Hematopoietic multipotent progenitor cell treated with erythropoietin and hydrocortisone succinate and interleukin-3 and kit ligand, for 15 days (in vitro differentiated cells): Measurements from ENCODE around the gene IQCB1.
"Not testable (repeated sequence)": the region's sequence is repeated elsewhere in the genome, so short reads cannot be mapped to it uniquely, and the experiment has no call there.

Experiments used
- DNase-seq: peaks from one replicate; pipeline ENCODE4 v3.0.0-alpha.2; 2015; ENCODE audit warnings: low spot score

IQCB1 gene, protein sequence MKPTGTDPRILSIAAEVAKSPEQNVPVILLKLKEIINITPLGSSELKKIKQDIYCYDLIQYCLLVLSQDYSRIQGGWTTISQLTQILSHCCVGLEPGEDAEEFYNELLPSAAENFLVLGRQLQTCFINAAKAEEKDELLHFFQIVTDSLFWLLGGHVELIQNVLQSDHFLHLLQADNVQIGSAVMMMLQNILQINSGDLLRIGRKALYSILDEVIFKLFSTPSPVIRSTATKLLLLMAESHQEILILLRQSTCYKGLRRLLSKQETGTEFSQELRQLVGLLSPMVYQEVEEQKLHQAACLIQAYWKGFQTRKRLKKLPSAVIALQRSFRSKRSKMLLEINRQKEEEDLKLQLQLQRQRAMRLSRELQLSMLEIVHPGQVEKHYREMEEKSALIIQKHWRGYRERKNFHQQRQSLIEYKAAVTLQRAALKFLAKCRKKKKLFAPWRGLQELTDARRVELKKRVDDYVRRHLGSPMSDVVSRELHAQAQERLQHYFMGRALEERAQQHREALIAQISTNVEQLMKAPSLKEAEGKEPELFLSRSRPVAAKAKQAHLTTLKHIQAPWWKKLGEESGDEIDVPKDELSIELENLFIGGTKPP

GRCh38 chr3:121834671-121835464 lies at the start of gene IQCB1, which contains the start of gene EAF2:
Gene IQCB1 (minus strand): TSS chr3:121835060. CDS start chr3:121828960, 6,100 bp downstream.
Gene EAF2 (plus strand): TSS chr3:121835209. CDS start chr3:121835286, 77 bp downstream.
- DNase-seq: peak; percentile 97

- no peak for DNase-seq
Measured at GRCh38 chr3:121883507-121883906, 48.6 kb upstream of the IQCB1 start.

DNA sequence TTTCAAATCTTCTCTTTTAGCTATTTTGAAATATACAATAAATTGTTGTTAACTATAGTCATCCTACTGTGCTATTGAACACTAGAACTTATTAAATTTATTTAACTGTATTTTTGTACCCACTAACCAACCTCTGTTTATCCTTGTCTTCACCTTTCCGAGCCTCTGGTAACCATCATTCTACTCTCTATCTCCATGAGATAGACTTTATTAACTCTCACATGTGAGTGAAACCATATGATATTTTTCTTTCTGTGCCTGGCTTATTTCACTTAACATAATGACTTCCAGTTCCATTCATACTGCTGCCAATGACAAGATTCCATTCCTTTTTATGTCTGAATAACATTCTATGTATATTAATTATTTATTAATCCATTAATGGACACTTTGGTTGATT lies 43.6 kb upstream of the IQCB1 start:
- DNase-seq: no peak

- DNase-seq: no peak
Measured at GRCh38 chr3:121871430-121871829, 36.6 kb upstream of the IQCB1 start.

DNA sequence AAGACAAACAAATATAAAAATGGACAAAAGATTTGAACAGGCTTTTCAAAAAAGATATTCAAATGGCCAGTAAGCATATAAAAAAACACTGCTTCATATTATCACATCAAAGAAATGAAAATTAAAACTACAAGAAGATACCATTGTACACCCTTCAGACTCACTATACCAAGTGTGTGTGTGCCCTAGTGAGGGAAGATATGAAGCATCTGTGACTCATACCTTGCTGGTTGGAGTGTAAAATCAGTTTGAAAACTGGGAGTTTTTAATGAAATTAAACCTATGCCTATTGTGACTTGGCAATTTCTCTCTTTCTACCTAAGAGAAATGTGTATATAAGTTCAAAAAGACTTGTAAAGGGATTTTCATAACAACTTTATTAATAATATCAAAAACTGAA lies 35.9 kb upstream of the IQCB1 start:
- DNase-seq: no peak

GRCh38 chr3:121869736-121870135 lies 34.9 kb upstream of the IQCB1 start:
- DNase-seq: no peak

- no peak for DNase-seq
Measured at GRCh38 chr3:121863801-121864200, 28.9 kb upstream of the IQCB1 start.

DNA sequence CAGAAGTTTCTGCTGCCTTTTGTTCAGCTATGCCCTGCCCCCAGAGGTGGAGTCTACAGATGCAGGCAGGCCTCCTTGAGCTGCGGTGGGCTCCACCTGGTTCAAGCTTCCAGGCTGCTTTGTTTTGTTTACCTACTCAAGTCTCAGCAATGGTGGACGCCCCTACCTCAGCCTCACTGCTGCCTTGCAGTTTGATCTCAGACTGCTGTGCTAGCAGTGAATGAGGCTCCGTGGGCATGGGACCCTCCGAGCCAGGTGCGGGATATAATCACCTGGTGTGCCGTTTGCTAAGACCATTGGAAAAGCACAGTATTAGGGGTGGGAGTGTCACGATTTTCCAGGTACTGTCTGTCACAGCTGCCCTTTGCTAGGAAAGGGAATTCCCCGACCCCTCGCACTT lies 28.4 kb upstream of the IQCB1 start:
- not testable (repeated sequence) for DNase-seq

DNA sequence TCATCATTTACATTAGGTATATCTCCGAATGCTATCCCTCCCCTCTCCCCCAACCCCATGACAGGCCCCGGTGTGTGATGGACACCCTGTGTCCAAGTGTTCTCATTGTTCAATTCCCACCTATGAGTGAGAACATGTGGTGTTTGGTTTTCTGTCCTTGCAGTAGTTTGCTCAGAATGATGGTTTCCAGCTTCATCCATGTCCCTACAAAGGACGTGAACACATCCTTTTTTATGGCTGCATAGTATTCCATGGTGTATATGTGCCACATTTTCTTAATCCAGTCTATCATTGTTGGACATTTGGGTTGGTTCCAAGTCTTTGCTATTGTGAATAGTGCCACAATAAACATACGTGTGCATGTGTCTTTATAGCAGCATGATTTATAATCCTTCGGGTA lies 22.9 kb upstream of the IQCB1 start:
- DNase-seq: not testable (repeated sequence)

GRCh38 chr3:121855555-121855954 lies 20.7 kb upstream of the IQCB1 start:
- no peak for DNase-seq

DNA sequence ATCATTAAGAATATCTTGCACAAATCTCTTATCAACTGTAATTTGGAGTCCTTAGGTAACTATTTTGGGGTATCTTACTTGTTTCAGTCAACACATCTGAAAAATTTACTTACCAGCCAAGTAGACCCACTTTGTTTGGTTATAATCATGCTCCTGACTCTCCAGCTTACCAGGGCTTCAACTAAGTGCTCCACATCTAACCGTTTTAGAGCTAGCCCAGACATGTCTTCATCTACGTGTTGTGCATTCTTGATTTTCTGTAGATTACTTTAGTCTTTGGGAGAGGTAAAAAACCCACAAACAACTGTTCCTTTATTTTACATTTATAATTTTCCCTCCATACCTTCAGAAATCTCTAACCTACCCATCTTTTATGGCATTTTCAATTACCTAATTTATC lies 17.4 kb upstream of the IQCB1 start:
- DNase-seq: no peak

DNA sequence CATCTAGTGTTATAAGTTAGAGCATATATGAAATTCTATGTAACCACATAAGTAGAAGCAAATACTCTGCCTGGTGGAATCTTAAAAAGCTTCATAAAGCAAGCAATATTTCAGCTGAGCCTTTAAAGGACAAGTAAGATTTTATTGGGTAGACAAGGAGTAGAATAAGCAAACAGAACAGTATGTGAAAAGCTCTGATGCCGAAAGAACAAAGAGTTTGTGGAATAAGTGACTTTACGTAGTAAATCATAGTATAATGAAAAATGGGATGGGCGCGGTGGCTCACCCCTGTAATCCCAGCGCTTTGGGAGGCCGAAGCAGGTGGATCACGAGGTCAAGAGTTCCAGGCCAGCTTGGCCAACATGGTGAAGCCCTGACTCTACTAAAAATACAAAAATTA lies 10.0 kb upstream of the IQCB1 start:
- no peak for DNase-seq

DNA sequence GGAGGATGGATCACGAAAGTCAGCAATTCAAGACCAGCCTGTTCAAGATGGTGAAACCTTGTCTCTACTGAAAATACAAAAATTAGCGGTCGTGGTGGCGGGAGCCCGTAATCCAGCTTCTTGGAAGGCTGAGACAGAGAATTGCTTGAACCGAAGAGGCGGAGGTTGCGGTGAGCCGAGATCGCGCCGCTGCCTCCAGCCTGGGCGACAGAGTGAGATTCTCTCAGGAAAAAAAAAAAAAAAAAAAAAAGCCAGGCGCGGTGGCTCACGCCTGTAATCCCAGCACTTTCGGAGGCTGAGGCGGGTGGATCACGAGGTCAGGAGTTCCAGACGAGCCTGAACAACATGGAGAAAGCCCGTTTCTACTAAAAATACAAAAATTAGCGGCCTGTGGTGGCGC lies 5.1 kb upstream of the IQCB1 start:
- no peak for DNase-seq

DNA sequence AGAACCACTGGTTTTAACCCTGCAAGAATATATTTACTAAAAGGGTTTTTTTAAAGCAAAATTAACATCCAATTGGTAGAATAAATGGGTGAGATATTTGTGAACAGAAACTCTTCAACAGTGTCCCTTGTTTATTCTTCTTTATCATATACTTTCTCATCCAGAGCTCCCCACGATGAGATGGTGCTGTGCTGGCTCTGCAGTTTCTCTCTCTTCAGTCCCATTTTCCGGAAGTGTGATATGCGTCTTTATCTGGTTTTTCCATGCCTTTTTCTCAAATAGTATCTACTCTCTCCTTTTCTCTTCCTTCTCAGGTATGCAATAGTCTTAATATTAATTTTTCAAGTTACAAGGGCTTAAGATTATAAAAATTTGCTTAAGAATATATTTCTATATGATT lies 1.6 kb upstream of the IQCB1 start:
- peak; percentile 29 for DNase-seq

DNA sequence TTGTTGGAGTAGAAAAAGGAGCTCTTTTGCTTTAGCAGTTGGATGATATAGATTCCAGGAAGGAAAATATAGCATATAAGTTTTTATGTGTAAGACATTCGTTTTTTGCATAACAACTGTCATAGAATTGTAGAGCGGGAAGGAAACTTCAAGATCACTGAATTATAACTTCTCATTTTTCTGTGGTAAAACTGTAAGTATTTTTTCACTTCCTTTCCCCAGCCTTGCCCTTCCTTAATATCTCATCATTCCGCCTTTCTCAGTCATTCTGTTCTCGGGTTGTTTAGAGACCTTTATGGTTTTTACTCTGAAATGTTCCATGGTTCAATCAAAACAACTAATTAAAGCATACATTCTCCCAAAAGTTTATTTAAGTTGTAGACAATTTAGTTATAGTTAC lies 1.2 kb upstream of the IQCB1 start:
- DNase-seq: no peak

DNA sequence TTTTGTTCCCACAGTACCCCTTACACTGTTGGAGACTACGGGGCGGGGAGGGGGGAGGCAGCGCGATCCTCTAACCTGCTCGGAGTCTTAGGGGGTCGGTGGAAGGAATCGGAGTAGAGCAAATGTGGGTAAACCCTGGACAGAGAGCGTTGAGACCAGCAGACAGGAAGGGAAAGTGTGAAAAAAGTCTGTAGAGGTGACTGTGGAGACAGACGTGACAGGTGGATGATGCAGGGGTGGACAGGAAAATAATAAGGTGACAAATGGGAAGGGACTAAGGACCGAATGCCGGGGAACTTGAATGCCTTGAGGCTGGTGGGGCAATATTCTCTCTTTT lies 573 bp upstream of the IQCB1 start:
- no peak for DNase-seq

DNA sequence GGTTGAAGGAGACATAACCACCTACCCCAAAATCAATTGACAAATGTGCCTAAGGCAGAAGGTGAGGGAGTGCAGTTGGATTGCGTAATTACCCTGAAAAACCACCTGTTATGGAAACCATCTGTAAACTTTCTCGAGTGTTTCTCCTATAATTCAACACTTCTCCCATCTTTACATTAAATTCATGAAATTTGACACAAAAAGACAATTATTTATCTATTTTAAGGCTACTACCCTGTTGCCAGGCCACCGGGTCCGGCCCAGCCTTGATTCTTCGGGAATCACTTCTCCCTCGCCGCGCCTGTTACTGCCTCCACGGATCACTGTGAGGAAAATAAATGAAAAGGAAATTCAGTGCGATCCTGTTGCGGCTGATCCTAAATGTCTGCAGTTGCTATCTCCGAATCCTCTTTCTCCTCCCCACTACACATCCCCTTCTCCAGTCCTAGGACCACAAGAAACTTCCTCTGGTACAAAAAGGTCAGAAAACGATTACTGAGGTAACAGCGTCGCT lies 646 bp downstream of the IQCB1 start:
- no peak for DNase-seq

DNA sequence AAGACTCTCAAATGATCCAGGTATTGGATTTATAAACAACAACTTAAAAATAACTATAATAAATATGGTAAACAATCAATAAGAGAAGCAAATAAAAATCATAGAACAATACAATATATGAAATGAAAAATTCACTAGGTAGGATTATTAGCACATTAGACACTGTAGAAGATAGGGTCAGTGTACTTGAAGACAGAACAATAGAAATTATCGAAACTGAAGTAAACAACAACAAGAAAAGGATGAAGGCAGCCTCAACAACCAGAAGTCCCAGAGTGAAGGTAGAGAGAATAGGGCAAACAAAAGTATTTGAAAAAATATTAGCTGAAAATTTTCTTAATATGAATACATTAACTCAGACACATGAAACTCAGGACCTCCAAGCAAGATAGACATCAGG lies 11.9 kb downstream of the IQCB1 start:
- DNase-seq: no peak

DNA sequence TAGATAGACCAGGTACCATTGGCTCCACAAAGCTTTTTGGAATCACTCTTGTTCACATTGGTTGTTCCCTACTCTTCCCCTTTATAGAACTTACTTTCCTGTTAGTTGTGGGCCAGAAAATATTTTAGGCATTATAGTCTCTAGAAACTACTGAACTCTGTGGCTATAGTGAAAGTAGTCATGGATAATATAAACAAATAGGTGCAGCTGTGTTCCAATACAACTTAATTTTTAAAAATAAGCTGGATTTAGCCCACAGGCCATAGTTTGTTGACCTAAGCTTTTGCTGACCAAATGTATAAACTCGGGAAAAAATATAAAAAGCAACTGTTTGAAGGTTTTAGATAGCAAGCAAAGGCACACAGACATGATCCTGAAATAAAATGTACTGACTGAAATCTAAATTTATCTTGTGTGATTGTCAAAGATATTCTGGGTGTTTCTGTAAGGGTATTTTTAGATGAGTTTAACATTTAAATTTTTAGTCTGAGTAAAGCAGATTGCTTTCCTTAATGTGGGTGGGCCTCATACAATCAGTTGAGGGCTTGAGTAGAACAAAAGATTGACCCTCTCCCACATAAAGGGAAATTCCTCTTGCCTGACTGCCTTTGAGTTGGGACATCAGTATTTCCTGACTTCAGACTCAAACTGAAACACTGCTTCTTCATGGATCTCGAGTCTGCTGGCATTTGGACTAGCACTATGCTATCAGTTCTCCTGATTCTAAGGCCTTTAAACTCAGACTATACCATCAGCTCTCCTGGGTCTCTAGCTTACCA lies 13.2 kb downstream of the IQCB1 start:
- DNase-seq: no peak

DNA sequence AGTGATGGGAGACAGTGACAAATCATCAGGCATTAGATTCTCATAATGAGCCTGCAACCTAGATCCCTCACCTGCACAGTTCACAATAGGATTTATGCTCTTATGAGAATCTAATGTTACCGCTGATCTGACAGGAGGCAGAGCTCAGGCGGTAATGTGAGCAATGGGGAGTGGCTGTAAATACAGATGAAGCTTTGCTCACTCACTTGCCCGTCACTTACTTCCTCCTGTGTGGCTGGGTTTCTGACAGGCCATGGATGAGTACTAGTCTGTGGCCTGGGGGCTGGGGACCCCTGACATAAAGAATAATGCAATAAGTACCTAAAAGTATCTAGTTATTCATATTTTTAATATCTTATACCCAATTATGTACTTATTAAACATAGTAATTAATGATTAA lies 15.6 kb downstream of the IQCB1 start:
- DNase-seq: no peak

DNA sequence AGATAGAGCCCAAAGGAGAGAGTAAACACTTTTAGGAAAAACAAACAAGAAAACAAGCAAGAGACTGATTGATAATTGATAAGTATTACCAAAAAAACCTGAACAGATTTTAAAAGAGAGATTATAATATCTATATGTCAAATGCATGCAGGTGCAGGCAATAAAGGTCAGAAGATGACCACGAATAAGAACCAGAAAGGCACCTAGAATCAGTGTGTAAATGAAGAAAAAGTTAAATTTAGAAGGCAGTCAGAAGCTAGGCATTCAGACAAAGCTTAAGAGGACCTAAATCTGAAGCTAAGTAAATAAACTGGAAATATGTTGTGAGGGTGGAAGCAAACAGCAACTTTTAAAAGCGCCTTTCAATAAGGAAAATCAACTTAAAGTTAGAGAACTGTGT lies 16.3 kb downstream of the IQCB1 start:
- DNase-seq: no peak

DNA sequence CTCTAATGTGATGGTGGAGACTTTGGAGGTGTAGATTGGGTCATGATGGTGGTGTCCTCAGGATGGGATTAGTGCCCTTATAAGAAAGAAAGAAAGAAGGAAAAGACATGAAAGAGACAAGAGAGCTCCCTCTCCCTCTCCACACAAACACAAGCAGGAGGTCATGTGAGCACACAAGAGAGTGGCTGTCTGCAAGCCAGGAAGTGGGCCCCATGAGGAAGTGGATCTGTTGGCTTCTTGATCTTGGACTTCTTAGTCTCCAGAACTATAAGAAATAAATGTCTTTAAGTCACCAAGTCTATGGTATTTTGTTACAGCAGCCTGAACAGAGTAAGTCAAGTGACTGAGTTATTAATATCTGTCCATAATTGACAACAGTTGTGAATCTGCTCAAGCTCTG lies 17.1 kb downstream of the IQCB1 start:
- DNase-seq: no peak
